Activated CD4-positive, alpha-beta memory T cell treated with anti-CD3 and anti-CD28 coated beads for 36 hours (primary cell): ENCODE measurements around the gene TIAL1. TPM values are rescaled to one million over a fixed set of nuclear protein-coding genes. Genes with fewer than 3 reads are reported as not detected.
"Not testable (repeated sequence)": the region's sequence is repeated elsewhere in the genome, so short reads cannot be mapped to it uniquely, and the experiment has no call there.

Source experiments
- CTCF ChIA-PET: fragments of 350-600 bp; sonication (Branson Sonifier 250); formaldehyde crosslinking; loops from one replicate; lab custom pipeline; 2021; ENCODE audit warnings: antibody characterized with exemption, inconsistent platforms; lab: Charles Lee
- POLR2A ChIA-PET: fragments of 350-600 bp; sonication (Branson Sonifier 250); formaldehyde crosslinking; loops from one replicate; lab custom pipeline; 2021; ENCODE audit warnings: antibody characterized with exemption; lab: Charles Lee
- DNase-seq: peaks from one replicate; pipeline ENCODE4 v3.0.0-alpha.2; 2020
- H3K27ac Mint-ChIP-seq: one replicate; pipeline ENCODE4 v1.8.0; 2021; ENCODE audit warnings: mixed read lengths
- H3K27me3 Mint-ChIP-seq: one replicate; pipeline ENCODE4 v1.8.0; 2021; ENCODE audit warnings: mixed read lengths
- H3K36me3 Mint-ChIP-seq: one replicate; pipeline ENCODE4 v1.8.0; 2021; ENCODE audit warnings: mixed read lengths
- H3K4me1 Mint-ChIP-seq: one replicate; pipeline ENCODE4 v1.8.0; 2021; ENCODE audit warnings: low read depth, mixed read lengths
- H3K4me3 Mint-ChIP-seq: one replicate; pipeline ENCODE4 v1.8.0; 2021; ENCODE audit warnings: mild to moderate bottlenecking, mixed read lengths
- H3K9me3 Mint-ChIP-seq: one replicate; pipeline ENCODE4 v1.8.0; 2021; ENCODE audit warnings: mixed read lengths
- intact Hi-C: fragments of 100-400 bp; cut with micrococcal nuclease; formaldehyde crosslinking; loops from one replicate; pipeline ENCODE4 v1.15.1; 2023
- total RNA-seq, 2 experiments: library from RNA; stranded (reverse); gene quantifications; one replicate each; pipeline ENCODE4 v1.2.3, GENCODE V29; 2021

Gene TIAL1
- total RNA-seq, 2 experiments from 2014 or later = 177 TPM

- Mint-ChIP-seq H3K27me3 (no peaks in the 10 kb centered on the region), H3K27ac (peak overlapping the region; percentile 44), H3K36me3 (peaks cover 42% of the 10 kb centered on the region), H3K4me1 (peaks cover 20% of the 10 kb centered on the region), H3K9me3 (no peaks in the 10 kb centered on the region), H3K4me3 (no peak overlapping the region)
- ChIA-PET CTCF (interaction anchor here (1.8 kb wide), 1 partner anchor 27 kb away, joined by 4 read pairs; no protein-coding TSS in a partner anchor), POLR2A (no interaction called here)
- no peak for DNase-seq
- intact Hi-C loops = loop anchor here (2.0 kb wide), 1 partner anchor 33 kb away; the partner anchor contains the start of gene RGS10
Observed at GRCh38 chr10:119575991-119576390, 20.8 kb downstream of the TIAL1 start.

GRCh38 chr10:119575506-119575905 is 21.3 kb downstream of the TIAL1 start:
- no peaks in the 10 kb centered on the region for H3K27me3 Mint-ChIP-seq
- POLR2A ChIA-PET = interaction anchor here (0.5 kb wide), 1 partner anchor 27 kb away, joined by 3 read pairs; no protein-coding TSS in a partner anchor
- peaks cover 20% of the 10 kb centered on the region for H3K4me1 Mint-ChIP-seq
- peak overlapping the region; percentile 73 for H3K27ac Mint-ChIP-seq
- H3K9me3 Mint-ChIP-seq = no peaks in the 10 kb centered on the region
- CTCF ChIA-PET = interaction anchor here (0.7 kb wide), 1 partner anchor 81 kb away, joined by 3 read pairs; no protein-coding TSS in a partner anchor
- peaks cover 42% of the 10 kb centered on the region for H3K36me3 Mint-ChIP-seq
- H3K4me3 Mint-ChIP-seq = no peak overlapping the region
- intact Hi-C loops = no loop called here
- DNase-seq = peak; percentile 25

- intact Hi-C loops = no loop called here
- H3K4me1 Mint-ChIP-seq = no peaks in the 10 kb centered on the region
- CTCF ChIA-PET = interaction anchor here (1.7 kb wide), 1 partner anchor 78 kb away, joined by 3 read pairs; no protein-coding TSS in a partner anchor
Observed at GRCh38 chr10:119567978-119568377, 28.8 kb downstream of the TIAL1 start.

GRCh38 chr10:119562097-119562496 is 34.7 kb downstream of the TIAL1 start:
- Mint-ChIP-seq H3K36me3 (no peaks in the 10 kb centered on the region), H3K27ac (no peak overlapping the region), H3K4me1 (no peaks in the 10 kb centered on the region), H3K9me3 (no peaks in the 10 kb centered on the region), H3K27me3 (no peaks in the 10 kb centered on the region), H3K4me3 (no peak overlapping the region)
- intact Hi-C loops = no loop called here
- CTCF ChIA-PET = no interaction called here
- no peak for DNase-seq
- POLR2A ChIA-PET = no interaction called here

More at GRCh38 chr10:119567978-119568377, 28.8 kb downstream of the TIAL1 start:
- Mint-ChIP-seq H3K27me3 (no peaks in the 10 kb centered on the region), H3K36me3 (peaks cover 2% of the 10 kb centered on the region), H3K9me3 (no peaks in the 10 kb centered on the region), H3K27ac (no peak overlapping the region), H3K4me3 (no peak overlapping the region)
- POLR2A ChIA-PET = no interaction called here
- DNase-seq = no peak

- DNase-seq, H3K27me3 Mint-ChIP-seq, H3K36me3 Mint-ChIP-seq, H3K27ac Mint-ChIP-seq, POLR2A ChIA-PET, CTCF ChIA-PET, H3K9me3 Mint-ChIP-seq, H3K4me1 Mint-ChIP-seq, H3K4me3 Mint-ChIP-seq, intact Hi-C loops: not testable (repeated sequence)
Observed at GRCh38 chr10:119559511-119559910, 37.3 kb downstream of the TIAL1 start.

- CTCF ChIA-PET = interaction anchor here (1.0 to 1.1 kb wide), 2 partner anchors 12 to 46 kb away, joined by 3 to 4 read pairs; no protein-coding TSS in a partner anchor
- H3K27me3 Mint-ChIP-seq, DNase-seq, POLR2A ChIA-PET, H3K4me3 Mint-ChIP-seq, H3K36me3 Mint-ChIP-seq, intact Hi-C loops, H3K4me1 Mint-ChIP-seq, H3K27ac Mint-ChIP-seq, H3K9me3 Mint-ChIP-seq: not testable (repeated sequence)
Observed at GRCh38 chr10:119556081-119556480, 40.7 kb downstream of the TIAL1 start.

- DNase-seq = no peak
- Mint-ChIP-seq H3K27me3 (no peaks in the 10 kb centered on the region), H3K9me3 (no peaks in the 10 kb centered on the region), H3K4me3 (no peak overlapping the region), H3K4me1 (no peaks in the 10 kb centered on the region), H3K27ac (no peak overlapping the region), H3K36me3 (no peaks in the 10 kb centered on the region)
- intact Hi-C loops = no loop called here
- POLR2A ChIA-PET = no interaction called here
- CTCF ChIA-PET = no interaction called here
Observed at GRCh38 chr10:119555178-119555784, 41.5 kb downstream of the TIAL1 start.

- no peak for DNase-seq
- no peaks in the 10 kb centered on the region for H3K36me3 Mint-ChIP-seq
- H3K4me1 Mint-ChIP-seq = no peaks in the 10 kb centered on the region
- H3K27me3 Mint-ChIP-seq = no peaks in the 10 kb centered on the region
- no peak overlapping the region for H3K27ac Mint-ChIP-seq
- intact Hi-C loops = no loop called here
- CTCF ChIA-PET = no interaction called here
- no peak overlapping the region for H3K4me3 Mint-ChIP-seq
- no peaks in the 10 kb centered on the region for H3K9me3 Mint-ChIP-seq
- POLR2A ChIA-PET = no interaction called here
Observed at GRCh38 chr10:119550827-119551226, 45.9 kb downstream of the TIAL1 start.

- no peak overlapping the region for H3K4me3 Mint-ChIP-seq
- no peaks in the 10 kb centered on the region for H3K27me3 Mint-ChIP-seq
- no peak for DNase-seq
- H3K27ac Mint-ChIP-seq = no peak overlapping the region
- no peaks in the 10 kb centered on the region for H3K4me1 Mint-ChIP-seq
- H3K9me3 Mint-ChIP-seq = no peaks in the 10 kb centered on the region
- CTCF ChIA-PET = interaction anchor here (1.1 to 1.3 kb wide), 2 partner anchors 36 to 105 kb away, joined by 3 to 5 read pairs; no protein-coding TSS in a partner anchor
- no peaks in the 10 kb centered on the region for H3K36me3 Mint-ChIP-seq
- POLR2A ChIA-PET = no interaction called here
- intact Hi-C loops = no loop called here
Observed at GRCh38 chr10:119549247-119549999, 47.3 kb downstream of the TIAL1 start.

- CTCF ChIA-PET = interaction anchor here (0.8 to 1.1 kb wide), 2 partner anchors 8 to 340 kb away, joined by 3 to 4 read pairs; no protein-coding TSS in a partner anchor
- intact Hi-C loops = no loop called here
- Mint-ChIP-seq H3K4me3 (no peak overlapping the region), H3K36me3 (peaks cover 5% of the 10 kb centered on the region), H3K27ac (no peak overlapping the region), H3K9me3 (no peaks in the 10 kb centered on the region), H3K27me3 (no peaks in the 10 kb centered on the region), H3K4me1 (peaks cover 5% of the 10 kb centered on the region)
- DNase-seq = no peak
- POLR2A ChIA-PET = interaction anchor here (1.1 kb wide), 1 partner anchor 105 kb away, joined by 3 read pairs; the partner anchor contains the start of gene BAG3
Observed at GRCh38 chr10:119546009-119546408, 50.8 kb downstream of the TIAL1 start.

GRCh38 chr10:119545310-119545709 is 51.5 kb downstream of the TIAL1 start:
- Mint-ChIP-seq H3K4me1 (peaks cover 12% of the 10 kb centered on the region), H3K9me3 (no peaks in the 10 kb centered on the region), H3K4me3 (no peak overlapping the region), H3K36me3 (peaks cover 5% of the 10 kb centered on the region), H3K27ac (no peak overlapping the region), H3K27me3 (no peaks in the 10 kb centered on the region)
- DNase-seq = no peak
- ChIA-PET CTCF (interaction anchor here (0.8 kb wide), 1 partner anchor 339 kb away, joined by 3 read pairs; no protein-coding TSS in a partner anchor), POLR2A (no interaction called here)
- intact Hi-C loops = no loop called here
